Gastrocnemius medialis (tissue), 4 donors: Measurements from ENCODE around the gene COL10A1.

Experiments
- CTCF ChIP-seq, 5 experiments: fragments of 450-650 bp in 3 of 5; fragments of 200-600 bp in 2 of 5; sonication (generic) in 2 of 5; IDR thresholded peaks in 4 of 5; conservative IDR thresholded peaks in 1 of 5; 1 replicate in 4 of 5; 2 replicates in 1 of 5; pipeline ENCODE4 v1.5.1; 2016 to 2019; ENCODE audit warnings: antibody characterized with exemption in 5 of 5, mild to moderate bottlenecking in 3 of 5, moderate library complexity in 3 of 5
- POLR2A ChIP-seq, 2 donors: fragments of 450-650 bp; IDR thresholded peaks; one replicate each; pipeline ENCODE4 v1.6.1; 2017; ENCODE audit warnings: antibody characterized with exemption in 2 of 2, mild to moderate bottlenecking in 2 of 2, moderate library complexity in 2 of 2

GRCh38 chr6:116165596-116165995 lies 39.7 kb upstream of the COL10A1 start:
- TF ChIP-seq POLR2A (IDR thresholded peaks at IDR 0.05) (no peak), CTCF (IDR thresholded peaks at IDR 0.05 in 4 of 5, conservative IDR thresholded peaks at IDR 0.05 in 1 of 5) (no peak)
